IMR-90 (cell line): ENCODE results near the gene CIDEC. TPM values are rescaled to one million over a fixed set of nuclear protein-coding genes. Genes with fewer than 3 reads are reported as not detected.

Experiments
- ATAC-seq: fragments of 200-7000 bp; cut with Tn5 transposase; 2 replicates; pipeline ENCODE4 v1.9.1; 2020; ENCODE audit warnings: low read depth, mild to moderate bottlenecking, moderate library complexity
- BruUV-seq: library from RNA; stranded (reverse); fragments of 400-500 nt; replicated peaks from 2 replicates; lab custom pipeline; 2021; lab: Mats Ljungman, UMichigan
- CTCF ChIA-PET: fragments of 300-600 bp; formaldehyde crosslinking; extraction: SDS; loops from one replicate; lab custom pipeline; 2021; ENCODE audit warnings: antibody characterized with exemption; lab: Yijun Ruan, JAX
- POLR2A ChIA-PET: fragments of 300-600 bp; sonication (Branson Sonifier 250); formaldehyde crosslinking; loops from one replicate; lab custom pipeline; 2022; ENCODE audit warnings: antibody characterized with exemption; ENCODE audit not compliant: unreplicated experiment; lab: Charles Lee
- DNase-seq: peaks from one replicate; pipeline ENCODE4 v3.0.0; 2013
- H2AFZ ChIP-seq: replicated peaks from 2 replicates; pipeline ENCODE3; 2013; ENCODE audit warnings: low read length, mild to moderate bottlenecking; ENCODE audit not compliant: poor library complexity
- H2AK5ac ChIP-seq: 2 replicates; pipeline ENCODE4 v1.6.1; 2013; ENCODE audit warnings: low read depth, low read length, inconsistent platforms
- H2AK9ac ChIP-seq: replicated peaks from 2 replicates; pipeline ENCODE3; 2013; ENCODE audit warnings: mild to moderate bottlenecking, low read depth, low read length, moderate library complexity; ENCODE audit not compliant: poor library complexity
- H2BK120ac ChIP-seq: 2 replicates; pipeline ENCODE4 v1.6.1; 2013; ENCODE audit warnings: low read depth, low read length, inconsistent platforms
- H2BK15ac ChIP-seq: 3 replicates; pipeline ENCODE4 v1.6.1; 2013; ENCODE audit warnings: low read depth, low read length, inconsistent platforms
- H2BK20ac ChIP-seq: 2 replicates; pipeline ENCODE4 v1.6.1; 2013; ENCODE audit warnings: low read depth, mild to moderate bottlenecking, inconsistent platforms, low read length, moderate library complexity
- H2BK5ac ChIP-seq: 2 replicates; pipeline ENCODE4 v1.6.1; 2013; ENCODE audit warnings: mild to moderate bottlenecking, low read depth, low read length, inconsistent platforms; ENCODE audit not compliant: poor library complexity, severe bottlenecking
- H3K14ac ChIP-seq: replicated peaks from 2 replicates; pipeline ENCODE4 v1.6.1; 2013; ENCODE audit warnings: low read depth, low read length, inconsistent platforms
- H3K18ac ChIP-seq: 2 replicates; pipeline ENCODE4 v1.6.1; 2013; ENCODE audit warnings: low read depth, low read length, control low read depth
- H3K23ac ChIP-seq: 2 replicates; pipeline ENCODE4 v1.6.1; 2013; ENCODE audit warnings: low read depth, low read length, inconsistent platforms
- H3K27ac ChIP-seq: 2 replicates; pipeline ENCODE4 v1.5.1; 2013; ENCODE audit warnings: mild to moderate bottlenecking, control low read depth, low read length; ENCODE audit not compliant: insufficient read depth
- H3K27me3 ChIP-seq: 2 replicates; pipeline ENCODE4 v1.6.1; 2013; ENCODE audit warnings: low read length; ENCODE audit not compliant: control insufficient read depth, insufficient read depth
- H3K36me3 ChIP-seq: 2 replicates; pipeline ENCODE4 v1.6.1; 2013; ENCODE audit warnings: low read length, mixed read lengths; ENCODE audit not compliant: control insufficient read depth, insufficient read depth
- H3K4ac ChIP-seq: 2 replicates; pipeline ENCODE4 v1.6.1; 2013; ENCODE audit warnings: low read depth, low read length, inconsistent platforms
- H3K4me1 ChIP-seq: 2 replicates; pipeline ENCODE4 v1.6.1; 2013; ENCODE audit warnings: low read length, mixed read lengths; ENCODE audit not compliant: control insufficient read depth, insufficient read depth
- H3K4me2 ChIP-seq: 2 replicates; pipeline ENCODE4 v1.6.1; 2013; ENCODE audit warnings: low read depth, mild to moderate bottlenecking, control low read depth, low read length, moderate library complexity
- H3K4me3 ChIP-seq: 2 replicates; pipeline ENCODE4 v1.5.1; 2013; ENCODE audit warnings: low read depth, mild to moderate bottlenecking, control low read depth, low read length, moderate library complexity; ENCODE audit not compliant: insufficient read depth
- H3K56ac ChIP-seq: 2 replicates; pipeline ENCODE4 v1.6.1; 2013; ENCODE audit warnings: low read length, inconsistent platforms; ENCODE audit not compliant: insufficient read depth; ENCODE audit errors: extremely low read depth
- H3K79me1 ChIP-seq, 2 experiments: 2 replicates each; pipeline ENCODE4 v1.6.1; 2013; ENCODE audit warnings: low read length in 2 of 2, inconsistent platforms in 1 of 2, low read depth in 1 of 2
- H3K9ac ChIP-seq: 2 replicates; pipeline ENCODE4 v1.6.1; 2013; ENCODE audit warnings: low read depth, low read length, control low read depth
- H3K9me1 ChIP-seq: 2 replicates; pipeline ENCODE4 v1.6.1; 2013; ENCODE audit warnings: low read length, inconsistent platforms; ENCODE audit not compliant: insufficient read depth
- H3K9me3 ChIP-seq: 2 replicates; pipeline ENCODE4 v1.6.1; 2013; ENCODE audit warnings: low read length; ENCODE audit not compliant: control insufficient read depth, insufficient read depth
- H4K20me1 ChIP-seq: 2 replicates; pipeline ENCODE4 v1.6.1; 2013; ENCODE audit warnings: low read length, inconsistent platforms; ENCODE audit not compliant: insufficient read depth
- H4K5ac ChIP-seq: 2 replicates; pipeline ENCODE4 v1.6.1; 2013; ENCODE audit warnings: mild to moderate bottlenecking, low read depth, low read length, control low read depth
- H4K8ac ChIP-seq, 2 experiments: 2 replicates each; pipeline ENCODE4 v1.6.1; 2013; ENCODE audit warnings: low read depth in 2 of 2, low read length in 2 of 2, control low read depth in 1 of 2, inconsistent platforms in 1 of 2
- H4K91ac ChIP-seq: 2 replicates; pipeline ENCODE4 v1.6.1; 2013; ENCODE audit warnings: low read depth, low read length, inconsistent platforms; ENCODE audit not compliant: insufficient read depth
- CHD1 ChIP-seq: IDR thresholded peaks from 2 replicates; pipeline ENCODE4 v1.6.1; 2012; ENCODE audit warnings: low read depth, low read length, improper control_type of control experiment
- CTCF ChIP-seq: conservative IDR thresholded peaks from 2 replicates; pipeline ENCODE4 v1.5.1; 2012; ENCODE audit warnings: mild to moderate bottlenecking, low read depth, low read length, improper control_type of control experiment
- MAFK ChIP-seq: IDR thresholded peaks from 2 replicates; pipeline ENCODE4 v1.6.1; 2012; ENCODE audit warnings: low read depth, low read length, improper control_type of control experiment
- MAZ ChIP-seq: IDR thresholded peaks from 2 replicates; pipeline ENCODE4 v1.6.1; 2012; ENCODE audit warnings: low read depth, mild to moderate bottlenecking, low read length, improper control_type of control experiment, moderate library complexity, borderline replicate concordance
- POLR2A ChIP-seq: IDR thresholded peaks from 2 replicates; pipeline ENCODE4 v1.6.1; 2012; ENCODE audit warnings: mild to moderate bottlenecking, low read depth, low read length
- RFX5 ChIP-seq: IDR thresholded peaks from 2 replicates; pipeline ENCODE4 v1.8.0; 2012; ENCODE audit warnings: low read depth, mild to moderate bottlenecking, low read length, moderate library complexity
- SMC3 ChIP-seq: fragments of 150-350 bp; IDR thresholded peaks from 2 replicates; pipeline ENCODE4 v1.6.1; 2016; ENCODE audit warnings: low read depth, mild to moderate bottlenecking, antibody characterized with exemption, low read length, moderate library complexity
- WGBS, 2 experiments: methylation state at CpG; one replicate each; pipeline versions ENCODE4 v1.1.5 to v1.1.7; 2013; ENCODE audit warnings: missing lambda C conversion rate in 2 of 2; ENCODE audit not compliant: insufficient read length in 1 of 2; ENCODE audit errors: extremely low coverage in 2 of 2; 5-methylcytosine and 5-hydroxymethylcytosine counted together
- dilution Hi-C: fragments of 300-500 bp; cut with HindIII; formaldehyde crosslinking; loops from one replicate; pipeline ENCODE4 v1.14.3; 2018; ENCODE audit warnings: low sequenced_read_pairs; ENCODE audit not compliant: unreplicated experiment
- in situ Hi-C: fragments of 300-500 bp; cut with MboI; formaldehyde crosslinking; loops from 3 replicates; pipeline ENCODE4 v1.14.3; 2019; ENCODE audit warnings: low sequenced_read_pairs, inconsistent platforms, mixed read lengths
- intact Hi-C: fragments of 100-400 bp; cut with micrococcal nuclease; formaldehyde crosslinking; loops from 2 replicates; pipeline ENCODE4 v1.10.0; 2022
- polyA plus RNA-seq, 3 experiments: library from polyadenylated mRNA; depleted of rRNA; stranded (reverse); fragments of >200 nt; gene quantifications; 2 replicates each; pipeline ENCODE4 v1.2.3, GENCODE V29; 2012; ENCODE audit warnings: low replicate concordance in 1 of 3
- total RNA-seq: library from RNA; depleted of rRNA; stranded (reverse); fragments of >200 nt; gene quantifications from 2 replicates; pipeline ENCODE4 v1.2.3, GENCODE V29; 2012

CIDEC gene
- total and polyA plus RNA-seq, 2 of the 4 experiments (the other 2 are of a cell fraction) = 0.09 TPM; not detected in 1

DNA sequence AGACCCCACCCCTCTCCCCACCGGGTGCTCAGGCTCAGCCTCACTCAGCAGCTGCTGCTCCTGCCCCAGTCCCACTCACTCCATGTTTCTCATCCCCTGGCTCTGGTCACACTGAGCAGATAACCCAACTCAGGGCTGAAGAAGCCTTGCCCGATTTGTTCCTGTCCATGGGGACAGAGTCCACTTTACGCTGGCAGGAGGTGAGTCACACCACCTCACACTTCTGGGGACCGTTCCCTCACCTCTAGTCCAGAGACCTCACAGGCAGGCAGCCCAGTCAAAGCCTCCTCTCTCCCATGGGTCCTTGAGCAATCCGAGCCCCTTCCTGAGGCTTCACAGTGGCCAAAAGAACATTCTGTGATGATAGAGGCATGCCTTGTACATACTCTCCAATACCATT is 1.4 kb downstream of the CIDEC start:
- intact Hi-C loops = no loop called here
- H3K4ac ChIP-seq = no peak overlapping the region
- CTCF ChIA-PET = no interaction called here
- no peak overlapping the region for H4K91ac ChIP-seq
- no peak overlapping the region for H3K18ac ChIP-seq
- no peak overlapping the region for H2BK5ac ChIP-seq
- no TSS peak for BruUV-seq
- POLR2A ChIA-PET = no interaction called here
- no peak overlapping the region for H2BK15ac ChIP-seq
- no peaks in the 10 kb centered on the region for H3K9me1 ChIP-seq
- H3K4me3 ChIP-seq = no peak overlapping the region
- DNase-seq (no peak), ATAC-seq (no peak)
- no peak overlapping the region for H2AK9ac ChIP-seq
- H3K79me1 ChIP-seq = no peaks in the 10 kb centered on the region
- 0 out of 2 replicates have a peak overlapping the region, but pooled peaks have one; percentile 32 for H2BK20ac ChIP-seq
- H3K4me2 ChIP-seq = no peak overlapping the region
- no peak overlapping the region for H2AFZ ChIP-seq
- H4K8ac ChIP-seq = no peak overlapping the region
- H3K27me3 ChIP-seq = peaks cover 4% of the 10 kb centered on the region; the same call in 1 of the 2 replicates
- no peak overlapping the region for H3K27ac ChIP-seq
- no peak overlapping the region for H2BK120ac ChIP-seq
- no peak overlapping the region for H3K9ac ChIP-seq
- H3K36me3 ChIP-seq = no peaks in the 10 kb centered on the region
- H4K5ac ChIP-seq = no peak overlapping the region
- H3K14ac ChIP-seq = no peak overlapping the region
- no peak overlapping the region for H3K23ac ChIP-seq
- in situ Hi-C loops = no loop called here
- dilution Hi-C loops = no loop called here
- WGBS, 2 experiments = 88% methylated on average over 2 of the region's 5 CpGs; no CpG with 5 or more reads in 1 of the 2 experiments
- TF ChIP-seq MAZ = no peak
- TF ChIP-seq MAFK = no peak
- TF ChIP-seq RFX5 = no peak
- no peak for TF ChIP-seq CHD1
- TF ChIP-seq CTCF = no peak
- TF ChIP-seq SMC3 = no peak
- TF ChIP-seq POLR2A = no peak
- H3K9me3 ChIP-seq = no peaks in the 10 kb centered on the region
- H4K20me1 ChIP-seq = no peaks in the 10 kb centered on the region
- H2AK5ac ChIP-seq = no peak overlapping the region
- no peak overlapping the region for H3K56ac ChIP-seq
- H3K4me1 ChIP-seq = peaks cover 3% of the 10 kb centered on the region; the same call in 1 of the 2 replicates
